ENCODE results near the gene CLTC. TPM values are rescaled to one million over a fixed set of nuclear protein-coding genes. Genes with fewer than 3 reads are reported as not detected.
A peak's percentile ranks its signal among the peaks of the same experiment; 100 is the strongest.

The CLTC gene
- total RNA-seq, 1 experiment from 2014 or later = 333 TPM

DNA sequence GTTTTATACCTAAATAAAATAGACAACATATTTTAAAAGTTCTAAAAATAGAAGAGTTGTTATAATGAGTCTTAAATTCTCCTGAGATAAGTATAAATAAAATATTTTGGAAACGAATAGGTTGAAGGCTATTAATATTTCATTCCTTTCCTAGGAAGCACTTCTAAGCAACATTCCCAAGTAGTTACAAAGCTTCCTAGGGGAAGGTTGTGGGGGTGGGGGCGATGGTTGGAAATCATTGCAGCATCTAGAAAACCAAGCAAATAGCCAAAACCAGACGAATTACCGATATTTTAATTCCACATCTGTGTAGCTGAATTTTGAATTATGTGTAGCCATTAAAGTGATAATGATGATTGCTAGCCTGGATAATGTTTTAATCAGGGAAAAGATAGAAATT lies 60.6 kb downstream of the CLTC start:
- no peak for DNase-seq (ENCODE audit: low read depth)

GRCh38 chr17:59683283-59683682 lies 63.6 kb downstream of the CLTC start:
- no peak for DNase-seq (ENCODE audit: low read depth)

- no peak for DNase-seq (ENCODE audit: low read depth)
Observed at GRCh38 chr17:59684967-59685366, 65.3 kb downstream of the CLTC start.

GRCh38 chr17:59688008-59688407 lies 68.3 kb downstream of the CLTC start:
- DNase-seq (ENCODE audit: low read depth) = no peak

GRCh38 chr17:59688496-59688895 lies 68.8 kb downstream of the CLTC start:
- no peak for DNase-seq (ENCODE audit: low read depth)

DNA sequence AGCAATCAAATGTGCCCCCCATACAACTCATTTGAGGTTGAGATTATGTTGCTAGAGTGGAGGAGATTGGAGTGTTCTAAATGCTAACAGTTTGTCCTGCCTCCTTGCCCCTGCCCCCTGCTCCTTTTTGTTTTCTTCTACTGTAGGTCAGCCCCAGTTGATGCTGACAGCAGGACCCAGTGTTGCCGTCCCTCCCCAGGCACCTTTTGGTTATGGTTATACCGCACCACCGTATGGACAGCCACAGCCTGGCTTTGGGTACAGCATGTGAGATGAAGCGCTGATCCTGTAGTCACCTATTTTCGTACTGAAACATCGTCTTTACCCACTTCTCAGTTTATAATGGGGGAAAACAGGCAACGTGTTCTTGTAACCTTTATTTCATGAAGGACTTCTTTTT lies 73.9 kb downstream of the CLTC start:
- no peak for DNase-seq (ENCODE audit: low read depth)

DNA sequence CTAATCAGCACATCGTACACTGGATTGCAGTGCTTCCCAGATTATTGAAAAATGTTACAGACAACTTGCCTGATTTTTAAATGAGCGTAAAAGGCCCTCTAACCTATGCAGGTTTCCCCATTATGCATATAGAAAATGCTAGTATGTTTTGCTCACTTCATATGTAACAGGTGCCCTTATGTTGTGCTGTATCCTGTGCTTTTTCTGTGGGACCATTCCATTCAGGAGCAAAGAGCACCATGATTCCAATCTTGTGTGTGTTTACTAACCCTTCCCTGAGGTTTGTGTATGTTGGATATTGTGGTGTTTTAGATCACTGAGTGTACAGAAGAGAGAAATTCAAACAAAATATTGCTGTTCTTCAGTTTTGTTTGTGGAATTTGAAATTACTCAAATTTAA lies 74.6 kb downstream of the CLTC start:
- DNase-seq (ENCODE audit: low read depth) = no peak

- no peak for DNase-seq (ENCODE audit: low read depth)
Observed at GRCh38 chr17:59695945-59696681, 76.4 kb downstream of the CLTC start.

GRCh38 chr17:59696682-59697277 lies 77.1 kb downstream of the CLTC start:
- DNase-seq (ENCODE audit: low read depth) = no peak

DNA sequence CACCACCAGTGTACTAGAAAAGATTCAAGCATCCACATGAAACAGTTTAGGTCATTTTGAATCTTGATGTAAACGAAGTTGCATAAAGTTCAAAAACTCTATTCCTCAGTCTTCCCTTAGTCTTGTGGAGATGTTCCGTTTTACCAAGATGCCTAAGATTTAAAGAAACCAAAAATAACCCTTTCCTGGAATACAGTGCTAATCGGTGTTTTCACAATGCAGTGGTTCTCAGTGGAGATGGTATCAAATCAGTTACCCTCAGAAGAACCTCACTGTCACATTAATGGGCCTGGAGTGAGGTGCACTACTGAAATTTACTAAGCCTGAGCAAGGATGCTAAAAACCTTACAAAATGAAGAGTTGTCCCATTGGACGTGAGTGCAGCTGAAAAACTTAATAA lies 78.4 kb downstream of the CLTC start:
- DNase-seq (ENCODE audit: low read depth) = no peak

DNA sequence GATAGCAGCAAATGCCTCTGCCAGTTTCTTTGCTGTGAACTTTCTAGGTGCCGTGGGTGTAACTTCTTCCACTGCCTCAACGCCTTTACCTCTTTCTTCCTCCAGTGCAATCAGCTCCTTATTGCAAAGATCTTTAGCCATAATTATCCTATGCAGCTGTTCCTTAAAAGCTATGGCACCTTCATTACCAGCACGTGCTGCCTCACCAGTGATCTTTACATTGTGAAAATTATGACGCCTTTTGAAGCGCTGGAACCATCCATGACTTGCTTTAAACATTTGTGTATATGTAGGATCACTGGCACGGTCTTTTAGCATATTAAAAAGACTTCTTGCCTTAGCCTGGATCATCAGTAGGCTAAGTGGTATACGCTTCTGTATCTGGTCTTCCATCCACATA lies 79.5 kb downstream of the CLTC start:
- DNase-seq (ENCODE audit: low read depth) = no peak

DNA sequence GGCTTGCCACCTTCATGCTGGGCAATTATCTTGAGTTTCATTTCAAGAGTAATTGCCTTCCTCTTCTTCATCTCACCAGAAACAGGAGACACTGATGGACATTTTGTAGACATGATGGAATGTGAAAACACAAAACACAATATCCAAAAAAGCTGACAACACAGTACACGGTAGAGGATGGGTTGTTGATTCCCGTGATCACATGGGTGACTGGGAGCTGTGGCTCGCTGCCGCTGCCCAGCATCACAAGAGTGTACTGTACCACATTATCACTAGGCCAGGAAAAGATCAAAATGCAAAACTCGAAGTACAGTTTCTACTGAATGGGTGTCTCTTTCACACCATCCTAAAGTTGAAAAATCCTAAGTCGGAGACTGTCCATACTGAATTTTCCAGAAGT lies 80.1 kb downstream of the CLTC start:
- DNase-seq (ENCODE audit: low read depth) = no peak

GRCh38 chr17:59702304-59702703 lies 82.6 kb downstream of the CLTC start:
- DNase-seq (ENCODE audit: low read depth) = no peak

DNA sequence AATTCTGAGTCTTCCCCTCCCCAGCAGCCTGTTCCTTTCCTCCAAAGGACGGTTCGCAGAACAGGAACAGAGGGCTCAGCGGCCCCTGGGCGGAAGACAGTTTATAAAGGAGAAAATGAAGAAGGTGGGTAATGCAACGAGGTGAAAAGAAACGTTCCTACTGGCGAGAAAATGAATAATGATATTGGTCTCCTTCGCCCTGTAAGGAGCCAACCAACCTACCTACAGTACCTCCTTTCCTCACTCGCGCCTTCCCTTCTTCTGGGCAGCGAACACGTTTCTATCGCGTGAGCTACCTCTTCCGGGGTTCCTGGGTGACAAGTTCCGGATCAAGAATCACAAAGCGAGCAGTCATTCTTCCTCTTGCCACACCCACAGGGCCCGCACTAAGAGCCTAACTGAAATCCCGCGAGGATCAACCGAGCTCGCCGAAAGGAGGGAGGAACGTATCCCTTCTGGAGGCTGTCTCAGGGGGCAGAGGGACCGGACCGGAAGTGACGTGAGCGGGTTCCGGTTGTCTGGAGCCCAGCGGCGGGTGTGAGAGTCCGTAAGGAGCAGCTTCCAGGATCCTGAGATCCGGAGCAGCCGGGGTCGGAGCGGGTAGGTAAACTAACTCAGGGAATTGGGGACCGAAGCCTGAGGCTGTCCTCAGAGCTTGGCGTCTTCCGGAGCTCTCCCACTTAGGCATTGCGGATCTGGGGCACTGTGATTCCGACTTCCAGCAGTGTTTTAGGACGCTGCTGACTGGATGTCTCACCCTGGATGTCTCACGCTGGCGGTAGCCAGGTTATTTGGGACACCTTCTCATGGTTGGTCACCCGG lies 87.7 kb downstream of the CLTC start, which contains the start of the genes PTRH2 and VMP1:
Gene PTRH2, minus strand, starts transcription at position 282 of the 822 bp plus-strand sequence. CDS start 9,452 bp downstream, outside the sequence.
Gene VMP1, plus strand, starts transcription at position 506 of the 822 bp plus-strand sequence. CDS start 23,793 bp downstream, outside the sequence.
- DNase-seq (ENCODE audit: low read depth) = peak; percentile 100

GRCh38 chr17:59707971-59708430 lies 88.3 kb downstream of the CLTC start:
- DNase-seq (ENCODE audit: low read depth) = no peak

DNA sequence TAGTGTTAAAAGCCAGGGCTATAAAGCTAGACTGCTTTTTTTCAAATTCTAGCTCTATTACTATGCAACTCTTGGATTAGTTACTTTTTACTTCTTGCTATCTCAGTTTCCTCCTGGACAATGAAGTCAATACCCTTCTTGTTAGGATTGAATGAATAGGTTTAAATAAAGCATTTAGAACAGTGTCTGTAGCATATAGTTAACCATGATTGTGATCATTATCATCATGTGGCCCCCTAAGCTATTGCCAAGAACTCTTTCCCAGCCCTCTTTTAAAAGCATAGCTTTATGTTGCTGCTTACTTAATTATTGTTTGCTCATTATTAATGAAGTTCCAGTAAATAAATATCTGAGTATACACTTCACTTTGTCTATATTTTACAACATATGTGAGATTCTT lies 92.2 kb downstream of the CLTC start:
- DNase-seq (ENCODE audit: low read depth) = no peak

DNA sequence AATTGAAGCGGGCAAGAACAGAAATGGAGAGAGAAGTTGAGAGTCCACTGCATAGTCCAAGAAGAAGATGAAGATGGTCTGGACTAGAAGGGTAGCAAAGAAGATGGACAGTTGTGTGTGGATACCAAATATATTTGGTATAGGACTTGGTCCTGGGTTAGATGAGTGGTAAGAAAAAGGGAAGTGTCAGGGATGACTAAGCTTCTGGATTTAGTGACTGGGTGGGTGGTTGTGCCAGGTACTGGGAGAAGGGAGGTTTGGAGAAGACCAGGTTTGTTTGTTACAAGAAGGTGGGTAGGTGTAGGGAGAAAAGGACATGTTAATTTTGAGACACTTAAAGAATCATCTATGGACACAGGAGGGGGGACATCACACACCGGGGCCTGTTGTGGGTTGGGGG lies 93.2 kb downstream of the CLTC start:
- no peak for DNase-seq (ENCODE audit: low read depth)

DNA sequence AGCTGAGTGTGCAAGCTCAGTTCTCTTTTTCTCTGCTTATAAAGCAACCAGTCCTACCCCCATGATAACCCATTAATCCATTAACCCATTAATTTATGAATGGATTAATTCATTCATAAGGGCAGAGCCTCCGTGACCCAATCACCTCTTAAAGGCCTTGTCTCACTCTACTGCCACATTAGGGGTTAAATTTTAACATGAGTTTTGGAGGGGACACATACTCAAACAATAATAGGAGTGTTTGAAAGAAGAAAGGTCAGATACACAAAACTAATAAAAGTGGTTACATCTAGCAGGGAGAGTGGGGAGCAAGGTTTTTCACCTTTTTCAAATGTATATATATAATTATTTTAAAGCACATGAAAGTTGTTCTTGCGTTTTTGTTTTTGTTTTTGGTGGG lies 94.6 kb downstream of the CLTC start:
- DNase-seq (ENCODE audit: low read depth) = no peak

DNA sequence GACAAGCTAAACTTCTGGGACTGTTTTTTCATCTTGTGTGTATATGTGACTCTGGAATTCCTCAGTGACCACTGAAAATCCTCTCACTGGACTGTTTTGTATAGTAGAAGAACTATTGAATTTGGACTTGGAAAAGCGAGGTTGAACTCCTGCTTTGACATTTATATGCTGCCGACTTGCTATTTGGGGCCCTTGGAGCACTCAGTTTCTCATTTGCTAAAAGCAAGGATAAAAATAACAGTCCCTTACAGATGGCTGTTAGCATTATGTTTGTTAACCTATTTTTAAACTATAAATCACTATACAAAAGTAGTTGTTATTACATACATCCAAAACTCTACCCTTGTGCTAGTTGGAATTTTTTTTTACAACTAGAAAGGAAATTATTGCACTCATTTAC lies 96.7 kb downstream of the CLTC start:
- DNase-seq (ENCODE audit: low read depth) = no peak

- DNase-seq (ENCODE audit: low read depth) = no peak
Observed at GRCh38 chr17:59719526-59719925, 99.8 kb downstream of the CLTC start.

GRCh38 chr17:59722623-59723022 lies 102.9 kb downstream of the CLTC start:
- no peak for DNase-seq (ENCODE audit: low read depth)

DNA sequence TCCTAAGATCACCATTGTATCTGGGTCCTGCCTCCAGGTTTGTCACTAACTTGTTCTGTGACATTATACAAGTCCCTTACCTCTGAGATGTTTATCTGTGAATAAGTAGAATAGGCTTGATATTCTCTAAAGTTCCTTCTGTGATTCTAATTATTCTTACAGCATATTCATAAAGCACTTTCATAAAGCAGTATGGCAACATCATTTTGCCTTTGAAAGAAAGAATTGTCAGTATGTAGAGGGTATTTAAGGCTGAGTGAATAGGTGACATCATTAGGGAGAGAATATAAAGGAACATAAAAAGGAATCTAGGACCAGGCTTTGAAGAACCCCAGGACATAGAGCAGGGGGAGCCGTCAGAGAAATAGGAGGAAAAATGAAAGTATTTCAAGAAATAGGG lies 103.3 kb downstream of the CLTC start:
- no peak for DNase-seq (ENCODE audit: low read depth)

DNA sequence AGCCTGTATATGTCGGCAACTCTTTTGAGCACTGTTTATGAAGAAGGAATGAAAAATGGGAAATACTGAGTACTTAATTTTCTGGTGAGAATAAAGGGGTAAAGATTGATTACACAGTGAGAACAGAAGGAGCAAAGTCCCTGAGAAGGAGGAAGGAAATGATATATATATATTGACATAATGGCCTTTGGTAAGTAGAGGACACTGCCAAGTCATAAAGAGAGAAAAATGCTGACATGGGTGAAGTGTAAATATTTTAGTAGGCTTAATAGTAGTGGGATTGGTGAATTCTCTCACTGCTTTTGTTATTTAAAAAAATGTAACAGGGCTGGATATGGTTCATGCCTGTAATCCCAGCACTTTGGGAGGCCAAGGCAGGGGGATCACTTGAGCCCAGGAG lies 103.9 kb downstream of the CLTC start:
- no peak for DNase-seq (ENCODE audit: low read depth)

Data from M059J (cell line).